Mammary epithelial cell (primary cell): ENCODE results near the gene DSCAM.

ENCODE experiments used
- EZH2 ChIP-seq: IDR thresholded peaks from 2 replicates; pipeline ENCODE4 v1.6.1; 2012; ENCODE audit warnings: low read length, inconsistent platforms, borderline replicate concordance
- TF ChIP-seq, protein P1 (sequence below), 2 donors: IDR thresholded peaks in 1 of 2; conservative IDR thresholded peaks in 1 of 2; 2 replicates each; pipeline ENCODE4 v1.5.1; 2011 to 2012; ENCODE audit warnings: inconsistent platforms in 2 of 2, low read length in 2 of 2, mild to moderate bottlenecking in 2 of 2, control low read depth in 1 of 2, low read depth in 1 of 2; ENCODE audit not compliant: insufficient read depth in 1 of 2; ENCODE audit errors: extremely low read depth in 1 of 2

- TF ChIP-seq, protein P1, sequence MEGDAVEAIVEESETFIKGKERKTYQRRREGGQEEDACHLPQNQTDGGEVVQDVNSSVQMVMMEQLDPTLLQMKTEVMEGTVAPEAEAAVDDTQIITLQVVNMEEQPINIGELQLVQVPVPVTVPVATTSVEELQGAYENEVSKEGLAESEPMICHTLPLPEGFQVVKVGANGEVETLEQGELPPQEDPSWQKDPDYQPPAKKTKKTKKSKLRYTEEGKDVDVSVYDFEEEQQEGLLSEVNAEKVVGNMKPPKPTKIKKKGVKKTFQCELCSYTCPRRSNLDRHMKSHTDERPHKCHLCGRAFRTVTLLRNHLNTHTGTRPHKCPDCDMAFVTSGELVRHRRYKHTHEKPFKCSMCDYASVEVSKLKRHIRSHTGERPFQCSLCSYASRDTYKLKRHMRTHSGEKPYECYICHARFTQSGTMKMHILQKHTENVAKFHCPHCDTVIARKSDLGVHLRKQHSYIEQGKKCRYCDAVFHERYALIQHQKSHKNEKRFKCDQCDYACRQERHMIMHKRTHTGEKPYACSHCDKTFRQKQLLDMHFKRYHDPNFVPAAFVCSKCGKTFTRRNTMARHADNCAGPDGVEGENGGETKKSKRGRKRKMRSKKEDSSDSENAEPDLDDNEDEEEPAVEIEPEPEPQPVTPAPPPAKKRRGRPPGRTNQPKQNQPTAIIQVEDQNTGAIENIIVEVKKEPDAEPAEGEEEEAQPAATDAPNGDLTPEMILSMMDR (conservative IDR thresholded peaks at IDR 0.05 in 1 of 2, IDR thresholded peaks at IDR 0.05 in 1 of 2; ENCODE audit: extremely low read depth in 1 of 2, insufficient read depth in 1 of 2, low read depth in 1 of 2, low read length in 2 of 2) = no peak
- TF ChIP-seq EZH2 = no peak
These were observed 451.2 kb downstream of the DSCAM start for GRCh38 chr21:40395732-40396131.
